ENCODE results near the gene STX1B.
"Not testable (repeated sequence)": the region's sequence is repeated elsewhere in the genome, so short reads cannot be mapped to it uniquely, and the experiment has no call there.

The STX1B gene

GRCh38 chr16:30948667-30949649 is 61.5 kb downstream of the STX1B start, which contains the start of gene ORAI3:
Gene ORAI3 (plus strand): TSS chr16:30949068. CDS start chr16:30949290, 222 bp downstream.
- no peak for DNase-seq

- DNase-seq, result no peak
These were observed 62.4 kb downstream of the STX1B start for GRCh38 chr16:30947859-30948666.

- no peak for DNase-seq
These were observed 62.9 kb downstream of the STX1B start for GRCh38 chr16:30947541-30947858.

GRCh38 chr16:30946671-30947540 is 63.5 kb downstream of the STX1B start:
- DNase-seq, result no peak

- DNase-seq, result no peak
These were observed 66.1 kb downstream of the STX1B start for GRCh38 chr16:30944352-30944751.

GRCh38 chr16:30942426-30942806 is 68.0 kb downstream of the STX1B start:
- DNase-seq, result no peak

- peak; percentile 53 to 54 for DNase-seq
These were observed 68.6 kb downstream of the STX1B start for GRCh38 chr16:30941600-30942425.

GRCh38 chr16:30939571-30939970 is 70.9 kb downstream of the STX1B start:
- not testable (repeated sequence) for DNase-seq

All from stimulated activated CD4-positive, alpha-beta T cell treated with anti-CD3 and anti-CD28 coated beads, Interleukin-4, amount 100 ng/mL, for 4 hours (primary cell).